WTC11 (cell line): ENCODE results near the gene P2RX4. TPM values are rescaled to one million over a fixed set of nuclear protein-coding genes. Genes with fewer than 3 reads are reported as not detected.

Source experiments
- ATAC-seq: fragments of 200-7000 bp; cut with Tn5 transposase; 2 replicates; pipeline ENCODE4 v1.10.0; 2021; ENCODE audit warnings: mild to moderate bottlenecking, moderate library complexity
- CTCF ChIA-PET: fragments of 300-600 bp; sonication (Branson Sonifier 250); formaldehyde crosslinking; loops from one replicate; lab custom pipeline; 2021; ENCODE audit warnings: antibody characterized with exemption; lab: Charles Lee
- POLR2A ChIA-PET: fragments of 350-600 bp; sonication (Branson Sonifier 250); formaldehyde crosslinking; loops from one replicate; lab custom pipeline; 2021; ENCODE audit warnings: antibody characterized with exemption; lab: Charles Lee
- DNase-seq: peaks from one replicate; pipeline ENCODE4 v3.0.0; 2021; ENCODE audit warnings: low spot score
- H3K27ac Mint-ChIP-seq: 2 replicates; pipeline ENCODE4 v1.8.0; 2021; ENCODE audit warnings: mixed read lengths
- H3K27me3 Mint-ChIP-seq: 2 replicates; pipeline ENCODE4 v1.8.0; 2021; ENCODE audit warnings: low read depth, mild to moderate bottlenecking, moderate library complexity, mixed read lengths
- H3K36me3 Mint-ChIP-seq: 2 replicates; pipeline ENCODE4 v1.8.0; 2021; ENCODE audit warnings: mixed read lengths
- H3K4me1 Mint-ChIP-seq: 2 replicates; pipeline ENCODE4 v1.8.0; 2022; ENCODE audit warnings: mixed read lengths
- H3K4me3 Mint-ChIP-seq: 2 replicates; pipeline ENCODE4 v1.8.0; 2021; ENCODE audit warnings: mild to moderate bottlenecking, moderate library complexity, mixed read lengths
- H3K9me3 Mint-ChIP-seq: 2 replicates; pipeline ENCODE4 v1.8.0; 2021; ENCODE audit warnings: mixed read lengths
- ATF1 ChIP-seq: sonication (generic); formaldehyde crosslinking; IDR thresholded peaks from 2 replicates; pipeline ENCODE4 v1.8.1; 2023; ENCODE audit warnings: mild to moderate bottlenecking, moderate library complexity, missing genetic modification reagents
- CREB1 ChIP-seq: sonication (generic); formaldehyde crosslinking; IDR thresholded peaks from 2 replicates; pipeline ENCODE4 v1.8.0; 2023; ENCODE audit warnings: mild to moderate bottlenecking, missing genetic modification reagents
- ETV6 ChIP-seq: sonication (generic); formaldehyde crosslinking; IDR thresholded peaks from 2 replicates; pipeline ENCODE4 v1.8.1; 2022; ENCODE audit warnings: mild to moderate bottlenecking, missing genetic modification reagents
- GRHL2 ChIP-seq: fragments of 250-450 bp; sonication (Bioruptor Pico); IDR thresholded peaks from 2 replicates; pipeline ENCODE4 v1.8.0; 2022; ENCODE audit warnings: mild to moderate bottlenecking, moderate library complexity; ENCODE audit not compliant: insufficient replicate concordance, severe bottlenecking
- JUN ChIP-seq: sonication (generic); formaldehyde crosslinking; IDR thresholded peaks from 2 replicates; pipeline ENCODE4 v1.8.0; 2023; ENCODE audit warnings: mild to moderate bottlenecking, missing genetic modification reagents
- KAT7 ChIP-seq: sonication (generic); formaldehyde crosslinking; IDR thresholded peaks from 2 replicates; pipeline ENCODE4 v1.8.1; 2023; ENCODE audit warnings: missing genetic modification reagents, mild to moderate bottlenecking, borderline replicate concordance
- NFATC4 ChIP-seq: fragments of 250-450 bp; sonication (Bioruptor Pico); IDR thresholded peaks from 2 replicates; pipeline ENCODE4 v1.9.0; 2021; ENCODE audit warnings: mild to moderate bottlenecking
- RORB ChIP-seq: fragments of 250-450 bp; sonication (Bioruptor Pico); IDR thresholded peaks from 2 replicates; pipeline ENCODE4 v1.9.0; 2021; ENCODE audit warnings: mild to moderate bottlenecking
- TCF7 ChIP-seq: sonication (generic); formaldehyde crosslinking; IDR thresholded peaks from 2 replicates; pipeline ENCODE4 v1.8.0; 2022; ENCODE audit warnings: mild to moderate bottlenecking, low read depth, missing genetic modification reagents, moderate library complexity
- TEAD4 ChIP-seq: sonication (generic); formaldehyde crosslinking; IDR thresholded peaks from 2 replicates; pipeline ENCODE4 v1.8.0; 2022; ENCODE audit warnings: mild to moderate bottlenecking, missing genetic modification reagents
- total RNA-seq: library from RNA; stranded (reverse); gene quantifications from 3 replicates; pipeline ENCODE4 v1.2.3, GENCODE V29; 2021
- TF ChIP-seq, protein P1 (sequence below): fragments of 250-450 bp; sonication (Bioruptor Pico); IDR thresholded peaks from 2 replicates; pipeline ENCODE4 v2.1.2; 2022; ENCODE audit warnings: mild to moderate bottlenecking, moderate library complexity
- TF ChIP-seq, protein P2 (sequence below): sonication (generic); formaldehyde crosslinking; IDR thresholded peaks from 2 replicates; pipeline ENCODE4 v1.8.0; 2022; ENCODE audit warnings: missing genetic modification reagents
- TF ChIP-seq, protein P3 (sequence below): sonication (generic); formaldehyde crosslinking; IDR thresholded peaks from 2 replicates; pipeline ENCODE4 v1.8.1; 2022; ENCODE audit warnings: mild to moderate bottlenecking, missing genetic modification reagents, moderate library complexity, borderline replicate concordance
- TF ChIP-seq, protein P4 (sequence below): fragments of 250-450 bp; sonication (Bioruptor Pico); IDR thresholded peaks from 2 replicates; pipeline ENCODE4 v1.9.0; 2021; ENCODE audit warnings: mild to moderate bottlenecking
- TF ChIP-seq, protein P5 (sequence below): fragments of 250-450 bp; sonication (Bioruptor Pico); IDR thresholded peaks from 2 replicates; pipeline ENCODE4 v1.9.0; 2021; ENCODE audit warnings: mild to moderate bottlenecking, borderline replicate concordance

The P2RX4 gene
- total RNA-seq, 1 experiment from 2014 or later: 13.9 TPM

DNA sequence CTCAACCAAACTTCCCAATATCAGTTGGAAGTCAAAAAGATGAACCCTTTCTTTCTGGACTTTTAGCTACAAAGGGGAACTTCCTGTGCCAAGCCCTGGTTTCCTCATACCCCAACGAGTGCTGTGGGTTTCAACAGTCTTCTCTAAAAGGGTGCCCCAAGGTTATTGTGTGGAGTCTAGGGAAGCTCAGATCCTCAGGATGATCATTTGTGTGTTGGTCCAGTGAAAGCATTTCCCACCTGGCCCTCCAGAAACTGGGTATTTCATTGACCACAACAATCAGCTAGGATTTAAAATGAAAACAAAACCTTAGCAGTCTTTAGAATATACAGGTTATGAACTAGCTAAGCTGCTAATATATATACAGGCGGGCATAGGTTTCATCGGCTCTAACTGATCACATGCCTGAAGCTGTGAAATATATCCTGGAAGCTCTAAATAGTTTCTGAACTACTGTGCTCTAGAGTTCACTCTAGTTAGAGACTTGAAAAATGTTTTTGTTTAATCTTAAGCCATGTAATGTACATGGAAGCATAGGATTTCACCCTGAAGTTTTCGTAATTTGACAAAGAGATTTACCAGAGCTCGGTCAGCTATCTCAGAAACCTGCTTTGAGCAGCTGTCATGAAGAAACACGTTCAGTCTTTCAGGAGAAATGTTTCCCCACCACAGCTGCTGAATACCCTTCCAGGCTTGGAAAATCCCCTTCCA lies 29.6 kb downstream of the P2RX4 start:
- Mint-ChIP-seq H3K27me3 (no peaks in the 10 kb centered on the region), H3K4me3 (no peak overlapping the region), H3K9me3 (no peaks in the 10 kb centered on the region), H3K4me1 (peaks cover 39% of the 10 kb centered on the region), H3K27ac (peak overlapping the region; percentile 92), H3K36me3 (peaks cover 19% of the 10 kb centered on the region)
- ChIA-PET POLR2A (interaction anchor here (1.5 kb wide), 1 partner anchor 161 kb away, joined by 4 read pairs; no protein-coding TSS in a partner anchor), CTCF (interaction anchor here (0.5 to 2.0 kb wide), 12 partner anchors 9 to 234 kb away, joined by 3 to 9 read pairs (median 4); partner anchors contain the start of gene CAMKK2)
- ATAC-seq (no peak), DNase-seq (no peak)
- TF ChIP-seq RORB (no peak), CREB1 (CRISPR knock-in tag) (no peak), ETV6 (CRISPR knock-in tag) (no peak), JUN (CRISPR knock-in tag) (no peak), TCF7 (CRISPR knock-in tag) (no peak), NFATC4 (CRISPR knock-in tag) (no peak), GRHL2 (CRISPR knock-in tag) (no peak), TEAD4 (CRISPR knock-in tag) (no peak), ATF1 (CRISPR knock-in tag) (no peak), KAT7 (CRISPR knock-in tag) (no peak)
- TF ChIP-seq, protein P1, sequence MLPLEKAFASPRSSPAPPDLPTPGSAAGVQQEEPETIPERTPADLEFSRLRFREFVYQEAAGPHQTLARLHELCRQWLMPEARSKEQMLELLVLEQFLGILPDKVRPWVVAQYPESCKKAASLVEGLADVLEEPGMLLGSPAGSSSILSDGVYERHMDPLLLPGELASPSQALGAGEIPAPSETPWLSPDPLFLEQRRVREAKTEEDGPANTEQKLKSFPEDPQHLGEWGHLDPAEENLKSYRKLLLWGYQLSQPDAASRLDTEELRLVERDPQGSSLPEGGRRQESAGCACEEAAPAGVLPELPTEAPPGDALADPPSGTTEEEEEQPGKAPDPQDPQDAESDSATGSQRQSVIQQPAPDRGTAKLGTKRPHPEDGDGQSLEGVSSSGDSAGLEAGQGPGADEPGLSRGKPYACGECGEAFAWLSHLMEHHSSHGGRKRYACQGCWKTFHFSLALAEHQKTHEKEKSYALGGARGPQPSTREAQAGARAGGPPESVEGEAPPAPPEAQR (CRISPR knock-in tag): no peak
- TF ChIP-seq, protein P2, sequence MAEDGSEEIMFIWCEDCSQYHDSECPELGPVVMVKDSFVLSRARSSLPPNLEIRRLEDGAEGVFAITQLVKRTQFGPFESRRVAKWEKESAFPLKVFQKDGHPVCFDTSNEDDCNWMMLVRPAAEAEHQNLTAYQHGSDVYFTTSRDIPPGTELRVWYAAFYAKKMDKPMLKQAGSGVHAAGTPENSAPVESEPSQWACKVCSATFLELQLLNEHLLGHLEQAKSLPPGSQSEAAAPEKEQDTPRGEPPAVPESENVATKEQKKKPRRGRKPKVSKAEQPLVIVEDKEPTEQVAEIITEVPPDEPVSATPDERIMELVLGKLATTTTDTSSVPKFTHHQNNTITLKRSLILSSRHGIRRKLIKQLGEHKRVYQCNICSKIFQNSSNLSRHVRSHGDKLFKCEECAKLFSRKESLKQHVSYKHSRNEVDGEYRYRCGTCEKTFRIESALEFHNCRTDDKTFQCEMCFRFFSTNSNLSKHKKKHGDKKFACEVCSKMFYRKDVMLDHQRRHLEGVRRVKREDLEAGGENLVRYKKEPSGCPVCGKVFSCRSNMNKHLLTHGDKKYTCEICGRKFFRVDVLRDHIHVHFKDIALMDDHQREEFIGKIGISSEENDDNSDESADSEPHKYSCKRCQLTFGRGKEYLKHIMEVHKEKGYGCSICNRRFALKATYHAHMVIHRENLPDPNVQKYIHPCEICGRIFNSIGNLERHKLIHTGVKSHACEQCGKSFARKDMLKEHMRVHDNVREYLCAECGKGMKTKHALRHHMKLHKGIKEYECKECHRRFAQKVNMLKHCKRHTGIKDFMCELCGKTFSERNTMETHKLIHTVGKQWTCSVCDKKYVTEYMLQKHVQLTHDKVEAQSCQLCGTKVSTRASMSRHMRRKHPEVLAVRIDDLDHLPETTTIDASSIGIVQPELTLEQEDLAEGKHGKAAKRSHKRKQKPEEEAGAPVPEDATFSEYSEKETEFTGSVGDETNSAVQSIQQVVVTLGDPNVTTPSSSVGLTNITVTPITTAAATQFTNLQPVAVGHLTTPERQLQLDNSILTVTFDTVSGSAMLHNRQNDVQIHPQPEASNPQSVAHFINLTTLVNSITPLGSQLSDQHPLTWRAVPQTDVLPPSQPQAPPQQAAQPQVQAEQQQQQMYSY (CRISPR knock-in tag): no peak
- TF ChIP-seq, protein P3, sequence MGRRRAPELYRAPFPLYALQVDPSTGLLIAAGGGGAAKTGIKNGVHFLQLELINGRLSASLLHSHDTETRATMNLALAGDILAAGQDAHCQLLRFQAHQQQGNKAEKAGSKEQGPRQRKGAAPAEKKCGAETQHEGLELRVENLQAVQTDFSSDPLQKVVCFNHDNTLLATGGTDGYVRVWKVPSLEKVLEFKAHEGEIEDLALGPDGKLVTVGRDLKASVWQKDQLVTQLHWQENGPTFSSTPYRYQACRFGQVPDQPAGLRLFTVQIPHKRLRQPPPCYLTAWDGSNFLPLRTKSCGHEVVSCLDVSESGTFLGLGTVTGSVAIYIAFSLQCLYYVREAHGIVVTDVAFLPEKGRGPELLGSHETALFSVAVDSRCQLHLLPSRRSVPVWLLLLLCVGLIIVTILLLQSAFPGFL (CRISPR knock-in tag): no peak
- TF ChIP-seq, protein P4, sequence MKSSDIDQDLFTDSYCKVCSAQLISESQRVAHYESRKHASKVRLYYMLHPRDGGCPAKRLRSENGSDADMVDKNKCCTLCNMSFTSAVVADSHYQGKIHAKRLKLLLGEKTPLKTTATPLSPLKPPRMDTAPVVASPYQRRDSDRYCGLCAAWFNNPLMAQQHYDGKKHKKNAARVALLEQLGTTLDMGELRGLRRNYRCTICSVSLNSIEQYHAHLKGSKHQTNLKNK (CRISPR knock-in tag): no peak

DNA sequence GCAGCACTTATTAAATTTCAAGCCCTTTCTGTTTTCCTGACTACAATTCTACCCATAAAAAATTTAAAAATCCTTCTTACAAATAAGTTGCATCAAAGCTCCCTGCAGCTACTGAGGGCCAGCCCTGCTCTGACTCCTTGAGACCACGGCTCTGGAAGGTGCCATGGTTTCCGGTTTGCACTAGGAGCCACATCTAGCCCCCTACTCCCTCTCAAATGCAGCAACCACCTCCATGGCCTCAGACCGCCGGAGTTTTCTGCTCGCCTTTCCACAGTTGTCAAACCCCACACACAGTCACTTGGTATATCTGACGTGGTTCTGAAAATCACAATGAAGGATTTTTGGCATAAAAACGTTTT lies 30.1 kb downstream of the P2RX4 start:
- no peaks in the 10 kb centered on the region for H3K9me3 Mint-ChIP-seq
- ChIA-PET POLR2A (interaction anchor here (0.6 kb wide), 1 partner anchor 487 kb away, joined by 10 read pairs; no protein-coding TSS in a partner anchor), CTCF (interaction anchor here (0.5 to 2.0 kb wide), 4 partner anchors 9 to 56 kb away, joined by 4 to 9 read pairs (median 4); partner anchors contain the start of gene CAMKK2)
- TF ChIP-seq, protein P5, sequence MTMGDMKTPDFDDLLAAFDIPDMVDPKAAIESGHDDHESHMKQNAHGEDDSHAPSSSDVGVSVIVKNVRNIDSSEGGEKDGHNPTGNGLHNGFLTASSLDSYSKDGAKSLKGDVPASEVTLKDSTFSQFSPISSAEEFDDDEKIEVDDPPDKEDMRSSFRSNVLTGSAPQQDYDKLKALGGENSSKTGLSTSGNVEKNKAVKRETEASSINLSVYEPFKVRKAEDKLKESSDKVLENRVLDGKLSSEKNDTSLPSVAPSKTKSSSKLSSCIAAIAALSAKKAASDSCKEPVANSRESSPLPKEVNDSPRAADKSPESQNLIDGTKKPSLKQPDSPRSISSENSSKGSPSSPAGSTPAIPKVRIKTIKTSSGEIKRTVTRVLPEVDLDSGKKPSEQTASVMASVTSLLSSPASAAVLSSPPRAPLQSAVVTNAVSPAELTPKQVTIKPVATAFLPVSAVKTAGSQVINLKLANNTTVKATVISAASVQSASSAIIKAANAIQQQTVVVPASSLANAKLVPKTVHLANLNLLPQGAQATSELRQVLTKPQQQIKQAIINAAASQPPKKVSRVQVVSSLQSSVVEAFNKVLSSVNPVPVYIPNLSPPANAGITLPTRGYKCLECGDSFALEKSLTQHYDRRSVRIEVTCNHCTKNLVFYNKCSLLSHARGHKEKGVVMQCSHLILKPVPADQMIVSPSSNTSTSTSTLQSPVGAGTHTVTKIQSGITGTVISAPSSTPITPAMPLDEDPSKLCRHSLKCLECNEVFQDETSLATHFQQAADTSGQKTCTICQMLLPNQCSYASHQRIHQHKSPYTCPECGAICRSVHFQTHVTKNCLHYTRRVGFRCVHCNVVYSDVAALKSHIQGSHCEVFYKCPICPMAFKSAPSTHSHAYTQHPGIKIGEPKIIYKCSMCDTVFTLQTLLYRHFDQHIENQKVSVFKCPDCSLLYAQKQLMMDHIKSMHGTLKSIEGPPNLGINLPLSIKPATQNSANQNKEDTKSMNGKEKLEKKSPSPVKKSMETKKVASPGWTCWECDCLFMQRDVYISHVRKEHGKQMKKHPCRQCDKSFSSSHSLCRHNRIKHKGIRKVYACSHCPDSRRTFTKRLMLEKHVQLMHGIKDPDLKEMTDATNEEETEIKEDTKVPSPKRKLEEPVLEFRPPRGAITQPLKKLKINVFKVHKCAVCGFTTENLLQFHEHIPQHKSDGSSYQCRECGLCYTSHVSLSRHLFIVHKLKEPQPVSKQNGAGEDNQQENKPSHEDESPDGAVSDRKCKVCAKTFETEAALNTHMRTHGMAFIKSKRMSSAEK (CRISPR knock-in tag): no peak
- TF ChIP-seq, protein P4 (CRISPR knock-in tag): no peak
- DNase-seq (no peak), ATAC-seq (no peak)
- no peak overlapping the region for H3K27ac Mint-ChIP-seq
- H3K36me3 Mint-ChIP-seq: peaks cover 16% of the 10 kb centered on the region
- H3K4me3 Mint-ChIP-seq: no peak overlapping the region
- peaks cover 39% of the 10 kb centered on the region for H3K4me1 Mint-ChIP-seq
- no peaks in the 10 kb centered on the region for H3K27me3 Mint-ChIP-seq
